GM10266 (cell line): Measurements from ENCODE around the gene NDUFS7.
A peak's percentile ranks its signal among the peaks of the same experiment; 100 is the strongest.

Experiments
- DNase-seq: peaks from one replicate; pipeline ENCODE4 v3.0.0; 2012; ENCODE audit errors: extremely low spot score
- CTCF ChIP-seq: IDR thresholded peaks from 2 replicates; pipeline ENCODE4 v1.5.1; 2012; ENCODE audit warnings: mild to moderate bottlenecking, low read depth; ENCODE audit not compliant: control insufficient read depth, insufficient read depth; ENCODE audit errors: missing control alignments

The NDUFS7 gene

GRCh38 chr19:1406774-1407527, 23.2 kb downstream of the NDUFS7 start:
- TF ChIP-seq CTCF, result peak; percentile 39
- peak; percentile 100 for DNase-seq

- no peak for TF ChIP-seq CTCF
- DNase-seq, result no peak
Observed at GRCh38 chr19:1407528-1408299, 24.0 kb downstream of the NDUFS7 start, which contains the start of gene DAZAP1. TSS of gene DAZAP1 (plus strand) at chr19:1407586. CDS start at chr19:1407774, 188 bp downstream.

- peak; percentile 67 for DNase-seq
- TF ChIP-seq CTCF, result no peak
Observed at GRCh38 chr19:1408300-1409203, 24.8 kb downstream of the NDUFS7 start.

GRCh38 chr19:1409204-1410005, 25.7 kb downstream of the NDUFS7 start:
- no peak for TF ChIP-seq CTCF
- DNase-seq, result no peak

- TF ChIP-seq CTCF, result no peak
- DNase-seq, result no peak
Observed at GRCh38 chr19:1410136-1410786, 26.6 kb downstream of the NDUFS7 start.

- DNase-seq, result no peak
- TF ChIP-seq CTCF, result no peak
Observed at GRCh38 chr19:1410789-1411188, 27.1 kb downstream of the NDUFS7 start.
